Activated CD8-positive, alpha-beta memory T cell treated with anti-CD3 and anti-CD28 coated beads, Interleukin-2, amount 50 U/mL, for 48 hours (primary cell): ENCODE data around the gene SYT6.

ENCODE experiments used
- DNase-seq: peaks from one replicate; pipeline ENCODE4 v3.0.0-alpha.2; 2020

SYT6 gene

DNA sequence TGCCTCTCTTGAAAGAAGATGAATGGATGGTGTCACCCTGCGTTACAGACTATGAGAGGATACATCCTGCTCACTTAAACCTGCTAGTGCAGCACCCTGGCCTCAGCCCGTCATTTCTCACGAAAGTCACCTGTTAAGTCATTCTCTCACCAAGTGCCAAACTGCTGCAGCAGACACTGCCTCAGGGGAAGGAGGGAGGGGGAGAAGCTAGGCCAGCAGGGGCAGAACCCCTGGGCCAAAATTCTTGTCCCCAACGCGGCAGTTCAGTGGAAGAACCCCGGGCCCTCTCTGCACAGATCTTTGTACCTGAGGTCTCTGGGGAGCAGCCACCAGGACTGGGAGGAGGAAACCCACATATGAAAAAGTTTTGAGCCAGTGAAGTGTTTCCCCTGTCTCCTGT is 37.6 kb downstream of the SYT6 start:
- DNase-seq: no peak

DNA sequence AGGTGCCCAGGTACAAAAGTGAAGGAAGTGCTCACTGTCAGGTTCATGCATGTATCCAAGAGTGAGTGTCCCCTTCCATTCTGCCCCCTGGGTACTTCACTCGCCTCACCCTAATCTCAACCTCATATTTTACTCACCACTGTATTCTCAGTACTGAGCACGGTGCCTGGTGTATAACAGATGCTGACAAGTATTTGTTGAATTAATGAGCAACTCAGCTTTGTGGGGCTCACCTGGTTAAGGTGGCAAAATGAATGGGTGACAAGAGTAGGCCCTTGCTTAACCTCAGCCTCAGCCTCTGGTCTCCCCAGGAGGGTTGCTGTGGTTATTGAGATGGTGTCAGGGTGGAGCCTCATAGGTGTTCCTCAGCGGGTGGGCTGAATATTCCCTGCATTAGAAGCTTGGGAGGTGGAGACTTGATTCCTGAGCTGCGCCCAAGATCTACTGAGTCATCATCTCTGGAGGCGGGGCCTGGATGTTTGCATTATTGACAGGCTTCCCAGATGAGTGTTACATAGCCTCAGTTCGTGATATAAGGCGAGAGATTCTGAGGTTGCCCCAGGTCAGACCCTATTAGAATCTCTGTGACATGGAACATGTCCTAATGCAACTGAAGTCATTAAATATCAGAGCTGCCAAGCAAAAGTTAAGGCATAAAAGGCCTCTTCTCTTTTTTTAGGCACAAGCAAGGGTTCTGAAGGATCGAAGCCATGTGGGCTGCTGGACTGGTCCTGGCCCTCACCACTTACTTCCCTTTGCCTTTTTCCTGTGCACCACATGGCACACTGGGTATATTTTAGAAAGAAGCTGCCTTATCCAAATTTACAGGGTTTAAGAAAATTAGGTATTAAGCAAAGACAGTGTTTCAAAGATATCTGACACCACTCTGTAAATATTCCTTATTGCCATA is 39.2 kb downstream of the SYT6 start:
- DNase-seq: no peak

DNA sequence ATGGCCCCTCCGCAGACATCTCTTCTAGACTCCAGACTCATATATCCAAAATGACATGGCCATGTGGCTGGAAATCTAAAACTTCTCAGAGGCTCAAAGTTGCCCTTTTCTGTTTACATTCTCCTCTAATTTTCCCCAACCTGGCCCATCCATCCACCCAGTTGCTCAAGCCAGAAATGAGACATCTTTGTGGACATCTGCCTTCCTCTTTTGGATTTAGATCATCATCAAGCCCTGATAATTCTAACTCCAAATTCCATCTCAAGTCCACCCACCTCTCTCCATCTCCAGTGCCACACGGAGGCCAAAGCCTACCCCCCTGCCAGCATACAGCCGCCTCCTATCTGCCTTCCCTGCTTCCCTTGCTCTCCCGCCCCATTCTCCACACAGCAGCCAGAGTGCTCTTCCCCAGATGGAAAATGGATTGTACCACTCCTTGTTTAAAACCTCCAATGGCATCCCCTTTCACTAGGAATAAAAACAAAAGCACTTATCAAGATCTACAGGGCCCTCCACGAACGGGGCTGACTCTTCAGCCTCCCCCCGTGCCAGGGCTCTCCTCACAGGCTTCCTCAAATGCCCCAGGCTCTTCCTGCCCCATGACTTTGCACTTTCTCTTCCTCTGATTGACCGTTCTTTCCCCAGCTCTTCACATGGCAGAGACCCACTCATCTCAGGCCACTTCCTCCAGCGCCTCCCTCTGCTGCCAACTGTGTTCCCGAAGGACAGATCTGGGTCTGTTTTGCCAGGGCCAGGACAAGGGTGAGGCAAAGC is 40.1 kb downstream of the SYT6 start:
- no peak for DNase-seq

DNA sequence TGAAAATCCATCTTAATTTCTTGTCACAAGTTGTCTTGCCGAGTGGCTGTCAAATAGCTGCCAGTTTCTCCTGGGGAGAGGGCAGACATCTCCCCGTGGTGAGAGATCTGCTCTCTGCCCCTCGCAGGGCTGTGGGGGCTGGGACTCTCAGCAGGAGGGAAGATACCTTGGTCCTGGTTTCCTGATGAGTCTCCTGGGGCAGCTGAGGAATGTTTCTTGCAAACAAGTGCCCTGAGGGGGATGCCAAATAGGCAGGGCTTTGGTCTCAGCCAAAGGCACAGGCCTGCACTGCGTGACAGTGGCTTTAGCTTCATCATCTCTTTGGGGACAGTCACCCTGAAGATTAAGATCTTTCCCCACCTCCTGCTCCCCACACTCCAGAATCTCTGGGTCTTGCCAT is 40.9 kb downstream of the SYT6 start:
- DNase-seq: no peak

- DNase-seq: no peak
Observed at GRCh38 chr1:114111731-114112641, 41.7 kb downstream of the SYT6 start.

DNA sequence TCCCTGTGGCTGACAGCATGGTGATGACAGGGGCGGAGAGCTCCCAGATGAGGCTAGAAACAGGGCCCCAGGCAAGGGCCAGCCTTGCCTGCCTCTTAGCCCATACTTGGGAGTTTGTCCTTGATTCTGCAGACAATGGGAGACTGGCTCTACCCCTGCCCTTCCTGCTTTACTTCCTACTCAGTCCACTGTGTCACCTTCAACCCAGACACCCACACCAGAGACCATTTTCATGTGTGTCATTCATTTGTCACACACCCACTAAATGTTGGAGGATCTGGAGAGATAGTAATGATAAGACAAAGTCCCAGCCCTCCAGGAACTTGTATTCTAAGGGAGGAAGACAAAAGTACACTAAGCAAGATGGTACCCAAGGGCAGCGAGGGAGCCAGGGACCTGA is 43.7 kb downstream of the SYT6 start:
- no peak for DNase-seq

GRCh38 chr1:114108751-114109255 is 44.9 kb downstream of the SYT6 start:
- DNase-seq: no peak

- DNase-seq: no peak
Observed at GRCh38 chr1:114107474-114108435, 45.9 kb downstream of the SYT6 start.

DNA sequence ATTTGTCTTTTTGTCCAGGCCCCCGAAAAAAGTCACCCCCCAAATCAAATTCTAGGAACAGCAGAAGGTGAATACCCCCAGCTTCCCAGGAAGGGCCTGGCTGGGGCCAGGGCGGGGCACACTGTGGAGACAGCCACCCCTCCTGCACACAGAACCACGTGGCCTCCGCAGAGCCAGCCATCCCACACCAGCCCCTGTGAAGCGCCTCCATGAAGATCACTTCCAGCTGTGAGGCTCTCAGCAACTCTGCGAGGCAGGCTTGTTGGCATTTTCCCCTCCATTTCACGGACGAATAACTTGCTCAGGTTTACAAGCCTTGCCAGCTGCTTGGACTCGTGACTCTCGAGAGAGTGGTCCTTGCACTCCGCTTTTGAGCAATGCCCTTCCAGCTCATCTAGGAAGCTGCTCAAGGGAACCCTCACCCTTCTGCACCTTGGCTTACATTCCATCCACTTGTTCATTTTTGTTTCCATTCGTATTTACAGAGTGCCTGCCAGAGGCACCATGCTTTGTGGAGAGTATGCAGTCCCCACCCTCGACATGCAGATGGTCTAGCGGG is 48.2 kb downstream of the SYT6 start:
- no peak for DNase-seq

DNA sequence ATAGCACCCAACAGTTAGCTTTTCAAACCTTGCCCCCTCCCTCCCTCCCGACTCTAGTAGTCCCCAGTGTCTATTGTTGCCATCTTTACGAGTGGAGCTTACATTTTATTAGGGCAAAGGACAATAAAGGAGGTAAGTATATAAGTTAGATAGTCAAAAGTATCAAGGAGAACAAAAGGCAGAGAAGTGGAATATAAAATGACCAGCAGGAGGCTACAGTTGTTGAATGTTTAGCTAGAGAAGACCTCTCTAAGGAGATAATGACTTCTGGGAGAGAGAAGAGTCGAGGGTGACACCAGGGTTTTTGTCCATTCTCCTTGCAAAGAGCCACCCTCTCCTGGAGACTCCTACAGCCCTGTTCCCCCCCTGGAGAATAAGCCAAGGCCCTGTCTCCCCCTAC is 48.7 kb downstream of the SYT6 start:
- no peak for DNase-seq

- no peak for DNase-seq
Observed at GRCh38 chr1:114103992-114104391, 49.7 kb downstream of the SYT6 start.

DNA sequence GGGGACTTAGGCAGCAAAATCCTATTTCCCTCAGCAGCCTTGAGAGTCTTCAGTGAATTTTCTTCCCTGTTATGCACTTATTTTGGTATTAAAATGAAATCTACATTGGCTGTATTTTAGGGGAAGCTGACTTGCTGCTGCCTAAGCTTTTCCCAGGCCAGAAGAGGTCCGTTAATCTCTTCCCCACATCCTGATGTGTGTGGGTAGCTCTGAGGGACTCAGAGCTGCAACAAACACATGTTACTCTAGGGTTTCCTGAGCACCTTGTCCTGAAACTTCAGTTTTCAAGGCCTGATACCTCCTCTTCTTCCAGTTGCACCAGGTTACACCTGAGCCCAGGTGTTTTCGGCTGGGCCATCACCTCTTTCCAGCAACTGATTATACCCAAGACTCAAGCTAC is 51.5 kb downstream of the SYT6 start:
- no peak for DNase-seq

DNA sequence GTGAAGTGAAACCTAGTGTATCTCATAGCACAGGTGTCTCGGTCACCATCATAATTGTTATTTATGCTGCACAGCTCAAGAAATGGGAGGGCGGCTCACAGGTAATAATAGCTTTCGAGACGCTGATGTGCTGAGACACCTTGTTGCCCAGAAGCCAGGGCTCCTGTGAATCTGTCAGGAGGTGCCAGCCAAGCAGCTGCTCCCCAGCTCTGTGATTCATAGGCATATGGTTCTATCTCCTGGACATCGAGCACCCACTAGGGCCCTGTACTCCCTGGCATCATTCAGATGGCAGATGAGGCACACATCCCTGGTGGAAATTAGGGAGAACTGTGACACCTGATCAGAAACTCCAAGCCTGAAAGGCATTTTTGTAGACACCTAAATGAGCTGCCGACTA is 53.5 kb downstream of the SYT6 start:
- DNase-seq: no peak

GRCh38 chr1:114099268-114099667 is 54.4 kb downstream of the SYT6 start:
- no peak for DNase-seq

DNA sequence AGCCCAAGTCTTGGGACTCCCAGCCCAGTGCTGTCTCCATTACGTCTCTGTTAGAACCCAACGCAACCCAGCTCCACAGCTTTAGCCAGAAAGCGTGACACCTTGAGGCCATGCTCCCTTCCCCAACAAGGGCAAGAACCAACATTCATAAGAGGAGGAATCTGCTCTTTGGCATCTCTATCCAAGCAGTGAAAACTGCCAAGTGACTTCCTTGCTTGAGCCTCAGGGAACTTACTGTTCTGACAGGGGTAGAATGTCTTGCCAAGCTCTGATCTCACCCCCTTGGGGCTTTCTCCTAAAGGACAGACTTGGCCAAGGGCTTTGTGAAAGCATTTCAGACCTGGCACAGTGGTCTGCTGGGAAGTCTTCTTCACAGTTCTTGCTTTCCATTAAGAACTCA is 56.6 kb downstream of the SYT6 start:
- no peak for DNase-seq

DNA sequence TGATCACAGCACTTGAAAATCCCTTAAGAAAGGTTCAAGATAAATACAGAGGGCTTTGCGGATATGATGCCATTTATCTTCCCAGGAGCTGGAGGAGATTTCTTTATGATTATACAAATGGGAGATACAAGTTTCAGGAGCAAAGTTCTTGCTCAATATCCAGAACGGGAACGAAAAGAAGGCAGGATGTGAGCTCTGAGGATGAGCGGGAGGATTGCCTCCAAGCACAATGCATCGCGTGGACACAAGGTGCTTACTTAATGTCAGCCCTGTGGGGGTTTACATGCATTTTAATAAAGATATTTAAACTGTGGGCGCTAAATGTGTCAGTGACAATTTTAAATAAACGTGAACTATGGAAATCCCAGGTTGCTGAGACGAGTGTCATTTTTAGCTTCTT is 59.0 kb downstream of the SYT6 start:
- DNase-seq: no peak

- no peak for DNase-seq
Observed at GRCh38 chr1:114094363-114094634, 59.4 kb downstream of the SYT6 start.

DNA sequence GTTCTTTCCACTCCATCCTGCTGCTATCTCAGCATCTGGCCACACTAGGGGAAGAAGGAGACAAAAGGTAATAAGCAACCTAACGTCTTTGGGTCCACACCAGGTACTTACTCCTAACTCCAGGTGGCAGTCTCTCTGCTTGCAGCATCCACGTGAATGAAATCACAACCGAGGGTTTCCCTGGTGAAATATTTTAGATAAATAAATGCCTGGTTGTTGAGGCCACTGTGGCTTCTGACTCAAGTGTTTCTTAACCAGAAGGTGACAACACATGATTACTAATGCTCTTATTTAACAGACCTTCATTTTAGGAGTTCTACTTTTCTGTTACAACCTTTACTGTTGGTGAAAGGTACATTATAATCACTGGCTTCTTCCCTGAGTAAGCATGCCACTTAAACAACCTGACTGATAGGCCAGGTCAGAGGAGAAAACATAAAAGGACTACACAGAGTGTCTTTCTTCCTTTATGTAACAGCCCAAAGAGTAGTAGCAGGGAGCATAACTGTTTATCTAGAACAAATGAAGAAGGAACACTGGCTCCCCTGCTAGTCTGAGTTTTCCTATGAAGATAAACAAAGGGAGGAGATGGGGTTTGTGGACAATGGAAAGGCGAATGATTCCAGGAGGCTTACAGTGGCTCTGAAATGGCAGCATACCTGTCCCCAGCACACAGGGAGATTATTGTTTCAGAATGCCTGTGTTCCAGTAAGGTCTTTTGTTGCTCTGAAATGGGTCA is 59.9 kb downstream of the SYT6 start:
- no peak for DNase-seq

DNA sequence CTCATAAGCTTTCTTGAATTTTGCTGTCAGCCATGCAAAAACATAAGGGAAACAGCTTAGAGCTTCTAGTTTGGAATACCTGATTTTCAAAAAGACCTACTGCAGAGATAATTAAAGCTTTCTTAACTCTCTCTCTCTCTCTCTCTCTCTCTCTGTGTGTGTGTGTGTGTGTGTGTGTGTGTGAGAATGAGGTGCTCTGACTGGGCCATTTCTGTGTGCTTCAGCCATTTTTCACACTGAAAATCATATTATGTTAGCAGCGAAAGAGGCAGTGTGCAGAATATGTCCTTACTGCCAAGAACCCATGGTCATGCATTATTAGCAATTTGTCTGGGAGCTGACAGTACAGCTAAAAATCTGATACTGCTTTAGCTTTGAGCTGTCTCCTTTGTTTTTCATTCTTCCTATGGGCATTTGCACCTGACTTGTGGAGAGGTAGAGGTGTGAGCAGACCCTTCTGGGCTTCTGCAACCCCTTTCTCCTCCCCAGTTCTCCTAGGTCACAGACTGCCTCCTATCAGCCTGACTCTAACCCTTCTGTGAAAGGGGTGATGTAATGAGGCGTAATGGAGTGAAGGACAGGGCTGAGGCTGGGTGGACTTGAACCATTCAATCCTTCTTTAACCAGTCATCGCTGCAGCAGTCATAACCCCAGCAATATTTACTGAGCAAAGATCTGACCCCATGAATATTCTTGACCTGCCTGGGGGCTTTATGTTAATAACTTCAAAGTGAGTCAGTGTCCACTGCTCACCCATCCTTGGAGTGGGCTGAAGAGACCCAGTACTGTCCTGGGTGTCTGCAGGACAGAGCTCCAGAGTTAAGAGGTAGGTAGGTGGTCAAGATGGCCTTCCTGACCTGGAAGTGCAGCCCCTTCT is 61.2 kb downstream of the SYT6 start:
- DNase-seq: no peak

- DNase-seq: no peak
Observed at GRCh38 chr1:114091711-114092110, 62.0 kb downstream of the SYT6 start.
